OCI-LY1 (cell line): ENCODE measurements around the gene RNGTT.
"Not testable (repeated sequence)": the region's sequence is repeated elsewhere in the genome, so short reads cannot be mapped to it uniquely, and the experiment has no call there.

Experiments used
- H2AFZ ChIP-seq: fragments of 200-600 bp; sonication (generic), shearing (Covaris generic); 2 replicates; pipeline ENCODE4 v1.6.0; 2014; ENCODE audit warnings: antibody characterized with exemption, mild to moderate bottlenecking, low read length
- H3F3A ChIP-seq: fragments of 200-600 bp; sonication (generic), shearing (Covaris generic); 2 replicates; pipeline ENCODE4 v1.6.0; 2014; ENCODE audit warnings: mild to moderate bottlenecking, antibody characterized with exemption, low read length, moderate library complexity; ENCODE audit not compliant: insufficient read depth
- H3K27ac ChIP-seq: fragments of 200-600 bp; sonication (generic); 2 replicates; pipeline ENCODE4 v1.5.1; 2014; ENCODE audit warnings: low read length, mixed run types, mild to moderate bottlenecking, low read depth; ENCODE audit not compliant: poor library complexity, severe bottlenecking
- H3K27me3 ChIP-seq: fragments of 200-600 bp; sonication (generic); 2 replicates; pipeline ENCODE4 v1.6.0; 2014; ENCODE audit warnings: antibody characterized with exemption, mild to moderate bottlenecking, low read length, moderate library complexity; ENCODE audit not compliant: insufficient read depth
- H3K36me3 ChIP-seq: fragments of 200-600 bp; sonication (generic); 2 replicates; pipeline ENCODE4 v1.6.1; 2014; ENCODE audit warnings: mild to moderate bottlenecking, antibody characterized with exemption, low read length, moderate library complexity, mixed read lengths; ENCODE audit not compliant: insufficient read depth
- H3K4me1 ChIP-seq: fragments of 200-600 bp; sonication (generic); 2 replicates; pipeline ENCODE4 v1.5.1; 2014; ENCODE audit warnings: mild to moderate bottlenecking, low read length, moderate library complexity; ENCODE audit not compliant: insufficient read depth, severe bottlenecking
- H3K4me2 ChIP-seq: fragments of 200-600 bp; sonication (generic), shearing (Covaris generic); 2 replicates; pipeline ENCODE4 v1.6.1; 2014; ENCODE audit warnings: low read length
- H3K4me3 ChIP-seq: fragments of 200-600 bp; sonication (generic); 2 replicates; pipeline ENCODE4 v1.5.1; 2014; ENCODE audit warnings: low read length, low read depth, mild to moderate bottlenecking, mixed read lengths; ENCODE audit not compliant: poor library complexity, severe bottlenecking
- H3K79me2 ChIP-seq: fragments of 200-600 bp; shearing (Covaris generic); 2 replicates; pipeline ENCODE4 v1.6.1; 2016; ENCODE audit warnings: mixed run types, low read length, mixed read lengths; ENCODE audit not compliant: insufficient read depth
- H3K9ac ChIP-seq: fragments of 200-600 bp; sonication (generic), shearing (Covaris generic); 2 replicates; pipeline ENCODE4 v1.6.1; 2014; ENCODE audit warnings: mild to moderate bottlenecking, low read length, mixed read lengths
- H3K9me2 ChIP-seq: fragments of 200-600 bp; sonication (generic), shearing (Covaris generic); 2 replicates; pipeline ENCODE4 v1.6.1; 2014; ENCODE audit warnings: low read depth, mild to moderate bottlenecking, low read length, mixed read lengths
- H3K9me3 ChIP-seq: fragments of 200-600 bp; shearing (Covaris generic); 2 replicates; pipeline ENCODE4 v1.6.1; 2014; ENCODE audit warnings: low read length, mixed read lengths
- H4K20me1 ChIP-seq: fragments of 200-600 bp; sonication (generic), shearing (Covaris generic); 2 replicates; pipeline ENCODE4 v1.6.0; 2016; ENCODE audit warnings: mild to moderate bottlenecking, low read length; ENCODE audit not compliant: insufficient read depth
- EZH2 ChIP-seq: fragments of 200-600 bp; sonication (generic), shearing (Covaris generic); IDR thresholded peaks from 2 replicates; pipeline ENCODE4 v1.8.0; 2017; ENCODE audit warnings: borderline replicate concordance, mixed run types, mild to moderate bottlenecking, antibody characterized with exemption, low read length, moderate library complexity, mixed read lengths
- TF ChIP-seq, protein P1 (sequence below): fragments of 200-600 bp; sonication (generic), shearing (Covaris generic); IDR thresholded peaks from 2 replicates; pipeline ENCODE4 v1.5.1; 2017; ENCODE audit warnings: mild to moderate bottlenecking, antibody characterized with exemption, low read length, moderate library complexity, mixed read lengths

The RNGTT gene

DNA sequence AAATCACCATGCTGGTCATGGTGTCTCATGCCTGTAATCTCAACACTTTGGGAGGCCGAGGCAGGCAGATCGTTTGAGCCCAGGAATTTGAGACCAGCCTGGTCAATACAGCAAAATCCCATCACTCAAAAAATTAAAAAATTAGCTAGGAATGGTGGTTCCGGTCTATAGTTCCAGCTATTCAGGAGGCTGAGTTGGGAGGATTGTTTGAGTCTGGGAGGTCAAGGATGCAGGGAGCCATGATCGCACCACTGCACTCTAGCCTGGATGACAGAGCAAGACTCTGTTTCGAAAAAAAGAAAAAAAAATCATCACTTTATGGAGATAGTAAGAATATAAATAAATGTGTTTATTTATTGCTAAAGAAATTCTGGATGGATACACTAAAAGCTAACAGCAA is 124.1 kb downstream of the RNGTT start:
- Histone ChIP-seq H3K9me2 (no peaks in the 10 kb centered on the region), H3K36me3 (peaks cover 64% of the 10 kb centered on the region), H3K79me2 (no peaks in the 10 kb centered on the region), H4K20me1 (no peaks in the 10 kb centered on the region), H3K4me3 (no peak overlapping the region), H3K27ac (no peak overlapping the region), H3K4me2 (no peak overlapping the region), H2AFZ (no peak overlapping the region), H3K27me3 (no peaks in the 10 kb centered on the region), H3K9ac (no peak overlapping the region), H3K9me3 (peaks cover 24% of the 10 kb centered on the region), H3F3A (no peaks in the 10 kb centered on the region), H3K4me1 (no peaks in the 10 kb centered on the region)
- no peak for TF ChIP-seq EZH2
- TF ChIP-seq, protein P1, sequence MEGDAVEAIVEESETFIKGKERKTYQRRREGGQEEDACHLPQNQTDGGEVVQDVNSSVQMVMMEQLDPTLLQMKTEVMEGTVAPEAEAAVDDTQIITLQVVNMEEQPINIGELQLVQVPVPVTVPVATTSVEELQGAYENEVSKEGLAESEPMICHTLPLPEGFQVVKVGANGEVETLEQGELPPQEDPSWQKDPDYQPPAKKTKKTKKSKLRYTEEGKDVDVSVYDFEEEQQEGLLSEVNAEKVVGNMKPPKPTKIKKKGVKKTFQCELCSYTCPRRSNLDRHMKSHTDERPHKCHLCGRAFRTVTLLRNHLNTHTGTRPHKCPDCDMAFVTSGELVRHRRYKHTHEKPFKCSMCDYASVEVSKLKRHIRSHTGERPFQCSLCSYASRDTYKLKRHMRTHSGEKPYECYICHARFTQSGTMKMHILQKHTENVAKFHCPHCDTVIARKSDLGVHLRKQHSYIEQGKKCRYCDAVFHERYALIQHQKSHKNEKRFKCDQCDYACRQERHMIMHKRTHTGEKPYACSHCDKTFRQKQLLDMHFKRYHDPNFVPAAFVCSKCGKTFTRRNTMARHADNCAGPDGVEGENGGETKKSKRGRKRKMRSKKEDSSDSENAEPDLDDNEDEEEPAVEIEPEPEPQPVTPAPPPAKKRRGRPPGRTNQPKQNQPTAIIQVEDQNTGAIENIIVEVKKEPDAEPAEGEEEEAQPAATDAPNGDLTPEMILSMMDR = no peak

DNA sequence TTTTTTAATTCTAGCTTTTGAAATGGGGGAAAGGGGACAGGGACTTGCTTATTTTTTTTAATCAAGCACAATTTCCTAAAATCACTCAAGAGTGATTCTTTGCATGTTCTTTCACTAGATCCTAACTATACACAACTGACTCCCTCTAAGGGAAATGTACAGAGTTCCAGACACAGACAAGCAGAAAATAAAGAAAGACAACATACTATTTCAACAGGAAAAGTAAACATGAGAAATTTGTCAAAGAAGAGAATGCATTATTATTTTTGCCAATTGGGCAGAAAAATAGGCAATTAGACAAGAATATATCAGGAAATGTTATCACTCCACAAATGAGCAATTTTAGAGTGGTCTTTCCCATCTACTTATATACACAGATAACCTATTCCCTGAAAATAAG is 128.2 kb downstream of the RNGTT start:
- no peak overlapping the region for H2AFZ ChIP-seq
- TF ChIP-seq, protein P1 = no peak
- TF ChIP-seq EZH2 = no peak
- no peak overlapping the region for H3K4me2 ChIP-seq
- no peak overlapping the region for H3K4me3 ChIP-seq
- H3K9ac ChIP-seq = no peak overlapping the region
- H4K20me1 ChIP-seq = no peaks in the 10 kb centered on the region
- H3K36me3 ChIP-seq = peaks cover 37% of the 10 kb centered on the region
- H3F3A ChIP-seq = no peaks in the 10 kb centered on the region
- no peaks in the 10 kb centered on the region for H3K27me3 ChIP-seq
- peaks cover 24% of the 10 kb centered on the region for H3K9me3 ChIP-seq
- no peaks in the 10 kb centered on the region for H3K4me1 ChIP-seq
- no peak overlapping the region for H3K27ac ChIP-seq
- no peaks in the 10 kb centered on the region for H3K79me2 ChIP-seq
- no peaks in the 10 kb centered on the region for H3K9me2 ChIP-seq

DNA sequence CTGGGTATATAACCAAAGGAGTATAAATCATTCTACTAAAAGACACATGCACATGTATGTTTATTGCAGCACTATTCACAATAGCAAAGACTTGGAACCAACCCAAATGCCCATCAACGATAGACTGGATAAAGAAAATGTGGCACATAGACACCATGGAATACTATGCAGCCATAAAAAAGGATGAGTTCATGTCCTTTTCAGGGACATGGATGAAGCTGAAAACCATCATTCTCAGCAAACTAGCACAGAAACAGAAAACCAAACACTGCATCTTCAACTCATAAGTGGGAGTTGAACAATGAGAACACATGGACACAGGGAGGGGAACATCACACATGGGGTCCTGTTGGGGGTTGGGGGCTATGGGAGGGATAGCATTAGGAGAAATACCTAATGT is 130.3 kb downstream of the RNGTT start:
- H3K27me3 ChIP-seq, H3K27ac ChIP-seq, H3K4me1 ChIP-seq, H3K4me3 ChIP-seq, H3K79me2 ChIP-seq, H3K4me2 ChIP-seq, H3F3A ChIP-seq, H4K20me1 ChIP-seq, H3K9me2 ChIP-seq, H2AFZ ChIP-seq, H3K9ac ChIP-seq: not testable (repeated sequence)
- Histone ChIP-seq H3K36me3 (peaks cover 25% of the 10 kb centered on the region), H3K9me3 (peaks cover 18% of the 10 kb centered on the region; the same call in 1 of the 2 replicates)

DNA sequence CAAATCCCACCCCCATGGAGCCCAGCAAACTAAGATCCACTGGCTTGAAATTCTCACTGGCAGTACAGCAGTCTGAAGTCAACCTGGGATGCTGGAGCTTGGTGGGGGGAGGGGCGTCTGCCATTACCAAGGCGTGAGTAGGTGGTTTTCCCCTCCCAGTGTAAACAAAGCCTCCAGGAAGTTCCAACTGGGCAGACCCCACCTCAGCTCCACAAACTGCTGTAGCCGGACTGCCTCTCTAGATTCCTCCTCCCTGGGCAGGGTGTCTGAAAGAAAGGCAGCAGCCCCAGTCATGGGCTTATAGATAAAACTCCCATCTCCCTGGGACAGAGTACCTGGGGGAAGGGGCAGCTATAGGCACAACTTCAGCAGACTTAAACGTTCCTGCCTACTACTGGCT is 135.8 kb downstream of the RNGTT start:
- H3K4me1 ChIP-seq, H2AFZ ChIP-seq, H3K9ac ChIP-seq, H3F3A ChIP-seq, H3K9me2 ChIP-seq, H3K79me2 ChIP-seq, H3K9me3 ChIP-seq, H3K4me2 ChIP-seq, H3K27ac ChIP-seq, H3K4me3 ChIP-seq, H3K27me3 ChIP-seq, H4K20me1 ChIP-seq: not testable (repeated sequence)
- peaks cover 12% of the 10 kb centered on the region for H3K36me3 ChIP-seq
